Jurkat, Clone E6-1 (cell line): ENCODE measurements around the gene FAAP24.
"Not testable (repeated sequence)": the region's sequence is repeated elsewhere in the genome, so short reads cannot be mapped to it uniquely, and the experiment has no call there.

Source experiments
- DNase-seq: peaks from one replicate; pipeline ENCODE4 v3.0.0-alpha.2; 2011; ENCODE audit warnings: low read depth, low spot score
- H3K4me3 ChIP-seq: 2 replicates; pipeline ENCODE4 v1.5.1; 2011; ENCODE audit warnings: mild to moderate bottlenecking, low read length, control low read depth, moderate library complexity

FAAP24 gene

DNA sequence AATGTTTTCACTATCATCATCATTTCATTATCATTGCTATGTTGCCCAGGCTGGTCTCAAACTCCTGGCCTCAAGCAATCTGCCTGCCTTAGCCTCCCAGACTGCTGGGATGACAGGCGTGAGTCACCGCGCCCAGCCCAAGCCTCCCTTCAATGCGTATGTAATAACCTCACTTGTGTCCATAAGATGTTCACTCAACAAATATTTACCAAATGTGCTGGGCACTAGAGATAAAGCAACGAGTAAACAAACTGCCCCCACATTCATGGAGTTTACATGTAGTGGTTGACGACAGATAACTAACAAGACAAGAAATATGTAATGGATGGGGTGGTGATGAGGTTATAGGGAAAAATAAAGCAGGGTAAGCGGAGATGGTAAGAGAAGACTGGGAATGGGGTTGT is 25.0 kb downstream of the FAAP24 start:
- H3K4me3 ChIP-seq, DNase-seq: not testable (repeated sequence)

DNA sequence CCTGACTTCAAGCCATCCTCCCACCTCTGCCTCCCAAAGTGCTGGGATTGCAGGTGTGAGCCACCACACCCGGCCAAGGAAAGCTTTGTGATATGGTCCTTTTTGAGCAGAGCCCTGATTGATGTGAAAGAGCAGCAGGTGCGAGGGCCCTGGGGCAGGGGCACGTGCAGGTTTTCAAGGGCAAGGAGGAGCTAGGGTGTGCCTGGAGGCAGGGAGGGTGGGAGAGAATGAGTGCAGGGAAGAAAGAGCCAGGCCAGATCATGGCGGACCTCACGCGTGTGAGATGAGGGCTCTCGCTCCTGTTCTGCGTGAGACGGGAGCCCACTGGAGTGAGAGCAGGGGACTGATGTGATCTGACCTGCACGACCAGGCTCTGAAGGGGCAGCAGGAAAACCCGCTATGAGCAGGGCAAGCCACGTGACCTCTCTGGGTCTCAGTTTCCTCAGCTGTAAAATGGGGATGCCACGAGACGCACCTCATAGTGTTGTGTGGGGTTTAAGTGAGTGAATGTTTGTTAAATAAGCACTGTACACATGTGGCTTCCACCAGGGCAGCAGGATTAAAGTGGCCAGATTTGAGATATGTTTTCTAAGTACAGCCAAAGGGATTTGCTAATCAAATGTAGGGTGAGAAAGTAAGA is 25.8 kb downstream of the FAAP24 start:
- H3K4me3 ChIP-seq: no peak overlapping the region
- DNase-seq: no peak

DNA sequence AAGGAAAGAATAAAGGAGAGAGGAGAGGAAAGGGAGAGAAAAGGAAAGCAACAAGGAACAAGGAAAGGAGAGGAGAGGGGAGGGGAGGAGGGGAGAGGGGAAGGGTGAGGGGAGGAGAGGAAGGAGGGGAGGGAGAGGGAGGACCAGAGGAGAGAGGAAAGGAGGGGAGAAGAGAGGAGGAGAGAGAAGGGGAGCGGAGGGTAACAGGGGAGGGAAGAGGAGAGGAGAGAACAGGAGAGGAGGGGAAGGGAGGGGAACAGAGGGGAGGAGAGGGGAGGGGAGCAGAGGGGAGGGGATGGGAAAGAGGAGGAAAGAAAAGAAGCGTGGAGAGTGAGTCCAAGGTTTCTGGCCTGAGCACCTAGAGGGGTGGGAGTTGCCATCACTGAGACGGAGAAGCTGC is 26.7 kb downstream of the FAAP24 start:
- no peak overlapping the region for H3K4me3 ChIP-seq
- DNase-seq: no peak

DNA sequence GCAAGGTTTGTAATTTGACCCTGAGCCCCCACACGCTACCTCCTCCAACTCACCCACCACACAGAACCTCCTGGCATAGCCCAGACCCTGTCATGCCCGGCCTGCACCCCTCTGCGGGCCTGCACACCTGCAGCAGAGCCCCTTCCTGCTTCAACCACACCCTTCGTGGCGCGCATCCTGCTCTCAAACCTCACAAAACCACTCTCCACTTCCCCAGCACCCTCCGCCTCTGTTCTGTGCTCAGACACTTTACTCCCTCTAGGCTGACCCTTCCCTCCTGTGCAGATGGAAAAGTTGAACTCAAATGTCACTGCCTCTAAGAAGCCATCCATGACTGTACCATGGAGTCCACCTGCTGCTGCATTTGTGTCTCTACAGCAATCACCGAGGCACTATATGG is 28.5 kb downstream of the FAAP24 start:
- DNase-seq: peak; percentile 71
- H3K4me3 ChIP-seq: no peak overlapping the region

DNA sequence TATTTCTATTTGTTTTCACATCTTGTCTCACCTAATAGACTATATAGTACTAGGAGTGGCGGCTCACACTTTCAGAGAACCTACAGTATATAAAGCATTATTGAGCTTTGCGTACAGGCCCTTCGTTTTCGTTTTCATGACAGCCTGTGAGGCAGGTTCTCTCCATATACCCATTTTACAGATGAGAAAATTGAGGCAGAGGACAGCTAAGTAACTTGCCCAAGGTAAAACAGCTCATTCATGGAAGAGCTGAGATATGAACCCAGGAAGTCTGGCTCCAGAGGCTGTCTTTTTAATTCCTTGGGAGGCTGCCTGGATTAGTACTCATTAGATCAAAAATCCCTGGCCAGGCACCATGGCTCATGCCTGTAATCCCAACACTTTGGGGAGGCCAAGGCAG is 28.9 kb downstream of the FAAP24 start:
- DNase-seq: no peak
- no peak overlapping the region for H3K4me3 ChIP-seq

DNA sequence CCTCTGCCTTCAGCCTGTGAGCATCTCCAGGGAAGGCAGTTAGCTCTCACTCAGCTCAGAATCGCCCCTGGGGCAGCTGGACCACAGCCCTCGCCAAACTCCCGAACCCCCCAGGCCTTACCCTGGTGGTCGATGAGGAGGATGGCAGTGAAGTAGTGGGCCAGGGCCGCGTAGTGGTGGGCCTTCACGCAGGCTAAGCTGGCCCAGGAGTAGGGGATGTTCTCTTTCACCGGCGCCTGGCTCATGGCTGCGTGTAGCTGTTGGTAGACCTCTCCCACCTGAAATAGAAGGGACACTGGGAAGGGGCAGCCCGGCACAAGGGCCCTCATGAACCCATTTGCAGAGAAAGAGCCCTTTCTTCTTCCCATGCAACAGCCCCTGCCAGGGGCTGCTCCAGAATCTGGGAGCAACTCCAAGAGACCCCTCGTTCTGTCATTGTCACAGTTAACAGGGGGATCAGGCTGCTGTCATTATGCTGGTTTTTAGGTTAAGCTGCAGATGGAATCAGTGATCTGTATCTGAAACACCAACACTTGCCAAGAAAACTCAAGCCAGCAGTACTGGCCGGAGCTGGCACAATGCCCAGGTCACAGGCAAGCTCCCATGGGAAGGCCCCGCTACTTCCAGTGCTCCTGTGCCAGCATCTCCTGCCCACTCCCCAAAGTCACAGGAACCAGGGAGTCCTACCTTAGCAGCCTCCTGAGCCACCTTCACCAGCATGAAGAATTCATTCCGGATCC is 30.3 kb downstream of the FAAP24 start:
- not testable (repeated sequence) for H3K4me3 ChIP-seq, DNase-seq

DNA sequence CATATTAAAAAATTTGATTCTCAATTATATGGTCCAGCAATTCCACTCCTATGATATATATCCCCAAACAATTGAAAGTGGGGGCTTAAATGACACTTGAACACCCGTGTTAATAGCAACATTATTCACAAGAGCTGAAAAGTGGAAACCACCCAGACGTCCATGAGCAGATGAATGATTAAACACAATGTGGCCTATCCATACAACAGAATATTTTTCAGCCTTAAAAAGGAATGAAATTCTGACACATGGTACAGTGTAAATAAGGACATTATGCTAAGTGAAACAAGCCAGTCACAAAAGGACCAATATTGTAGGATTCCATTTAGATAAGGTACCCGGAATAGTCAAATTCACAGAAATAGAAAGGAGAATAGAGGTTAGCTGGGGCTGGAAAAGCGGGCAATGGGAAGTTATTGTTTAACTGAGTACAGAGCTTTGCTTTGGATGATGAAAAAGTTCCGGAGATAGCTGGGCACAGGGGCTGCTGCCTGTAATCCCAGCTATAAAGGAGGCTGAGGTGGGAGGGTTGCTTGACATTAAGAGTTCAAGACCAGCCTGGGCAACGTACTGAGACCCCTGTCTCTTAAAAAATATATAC is 31.5 kb downstream of the FAAP24 start:
- DNase-seq, H3K4me3 ChIP-seq: not testable (repeated sequence)

DNA sequence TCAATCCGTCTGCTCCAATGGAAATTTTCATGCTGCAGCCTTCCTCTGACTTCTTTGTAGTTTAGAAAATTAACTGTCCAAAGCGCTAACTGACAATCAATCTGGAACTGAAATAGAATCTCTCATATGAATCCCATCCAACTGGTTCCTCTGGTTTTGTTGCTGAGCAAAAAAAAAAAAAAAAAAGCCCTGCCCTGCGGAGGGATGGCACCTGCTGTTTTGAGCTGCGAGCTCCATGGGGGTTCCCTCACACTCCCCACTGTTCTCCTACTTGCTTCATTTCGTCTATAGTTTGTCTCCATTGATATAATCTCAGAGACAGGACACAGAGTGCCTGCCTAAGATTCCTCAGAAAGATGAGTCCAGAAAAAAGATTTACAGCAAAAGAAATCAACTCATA is 33.4 kb downstream of the FAAP24 start:
- no peak for DNase-seq
- no peak overlapping the region for H3K4me3 ChIP-seq

DNA sequence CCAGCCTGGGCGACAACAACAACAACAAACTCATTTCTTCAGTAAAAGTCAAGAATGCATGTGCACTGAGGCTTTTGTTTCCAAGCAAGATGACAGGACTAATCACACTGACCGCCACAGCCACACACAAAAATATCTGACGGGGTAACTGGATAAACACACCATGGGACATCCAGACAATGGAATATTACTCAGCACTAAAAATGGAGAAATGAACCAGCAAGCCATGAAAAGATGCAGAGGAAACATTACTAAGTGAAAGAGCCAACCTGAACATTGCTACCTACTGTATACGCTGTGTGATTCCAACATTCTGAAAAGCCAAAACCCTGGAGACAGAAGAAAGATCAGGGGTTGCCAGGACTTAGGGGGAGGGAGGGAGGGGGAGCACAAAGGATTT is 36.7 kb downstream of the FAAP24 start:
- no peak for DNase-seq
- no peak overlapping the region for H3K4me3 ChIP-seq

DNA sequence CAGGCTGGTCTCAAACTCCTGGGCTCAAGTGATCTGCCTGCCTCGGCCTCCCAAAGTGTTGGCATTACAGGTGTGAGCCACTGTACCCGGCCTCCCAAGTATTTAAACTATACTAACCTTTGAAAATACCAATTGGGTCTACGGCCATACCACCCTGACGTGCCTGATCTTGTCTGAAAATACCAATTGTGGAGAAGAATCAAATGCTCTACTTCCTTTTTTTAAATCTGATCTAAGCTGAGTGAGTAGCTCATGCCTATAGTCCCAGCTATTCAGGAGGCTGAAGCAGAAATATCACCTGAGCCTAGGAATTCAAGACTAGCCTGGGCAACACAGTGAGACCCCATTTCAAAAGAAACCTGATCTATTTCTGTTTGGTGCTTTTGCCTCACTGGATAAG is 38.8 kb downstream of the FAAP24 start:
- H3K4me3 ChIP-seq, DNase-seq: not testable (repeated sequence)

DNA sequence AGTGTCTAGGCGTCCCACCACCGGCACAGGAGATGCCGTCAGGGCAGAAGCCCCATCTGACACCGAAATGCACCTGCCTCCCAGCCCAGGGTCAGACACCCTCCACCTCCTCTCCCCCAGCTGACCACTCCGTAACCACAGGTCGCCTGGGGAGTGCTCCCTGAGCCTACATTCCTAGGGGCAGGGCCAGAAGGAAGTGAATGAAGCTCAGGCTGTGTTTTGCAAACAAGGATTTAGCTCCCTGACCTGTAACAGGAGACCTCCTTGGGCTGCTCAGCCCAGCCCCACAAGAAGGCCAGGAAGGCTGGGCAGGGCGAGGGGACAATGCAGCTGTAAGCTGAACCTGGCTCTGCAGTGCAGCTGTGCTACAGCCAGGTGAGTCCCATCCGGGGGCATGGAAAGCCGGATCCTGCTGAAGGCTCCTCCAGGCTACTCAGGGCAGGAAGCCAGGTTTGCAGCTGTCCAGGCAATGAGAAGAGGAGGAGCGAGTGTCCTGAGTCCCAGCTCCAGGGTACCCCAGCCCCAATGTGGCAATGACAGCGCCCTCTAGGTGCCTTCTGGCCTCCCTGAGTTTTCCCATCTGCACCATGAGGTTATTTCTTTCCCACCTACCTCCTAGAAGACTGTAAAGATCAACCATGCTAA is 50.6 kb downstream of the FAAP24 start:
- no peak overlapping the region for H3K4me3 ChIP-seq
- DNase-seq: no peak

DNA sequence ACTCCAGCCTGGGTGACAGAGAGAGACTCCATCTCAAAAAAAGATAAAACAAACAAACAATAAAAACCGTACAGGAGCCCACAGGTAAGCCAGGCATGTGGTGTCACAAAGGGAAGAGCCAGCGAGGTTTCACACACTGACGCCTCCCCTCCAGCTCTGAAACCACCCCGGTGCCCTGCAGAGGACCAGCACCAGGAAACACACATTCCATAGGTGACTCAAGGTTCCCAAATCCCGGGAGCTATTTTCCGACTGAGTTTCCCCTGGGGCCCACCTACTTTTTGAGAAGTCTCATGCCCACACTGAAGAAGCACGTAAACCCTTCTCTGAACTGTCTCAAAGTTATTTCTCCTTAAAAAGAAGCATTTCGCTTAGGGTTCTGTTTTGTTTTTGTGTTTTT is 52.4 kb downstream of the FAAP24 start:
- H3K4me3 ChIP-seq: no peak overlapping the region
- no peak for DNase-seq

DNA sequence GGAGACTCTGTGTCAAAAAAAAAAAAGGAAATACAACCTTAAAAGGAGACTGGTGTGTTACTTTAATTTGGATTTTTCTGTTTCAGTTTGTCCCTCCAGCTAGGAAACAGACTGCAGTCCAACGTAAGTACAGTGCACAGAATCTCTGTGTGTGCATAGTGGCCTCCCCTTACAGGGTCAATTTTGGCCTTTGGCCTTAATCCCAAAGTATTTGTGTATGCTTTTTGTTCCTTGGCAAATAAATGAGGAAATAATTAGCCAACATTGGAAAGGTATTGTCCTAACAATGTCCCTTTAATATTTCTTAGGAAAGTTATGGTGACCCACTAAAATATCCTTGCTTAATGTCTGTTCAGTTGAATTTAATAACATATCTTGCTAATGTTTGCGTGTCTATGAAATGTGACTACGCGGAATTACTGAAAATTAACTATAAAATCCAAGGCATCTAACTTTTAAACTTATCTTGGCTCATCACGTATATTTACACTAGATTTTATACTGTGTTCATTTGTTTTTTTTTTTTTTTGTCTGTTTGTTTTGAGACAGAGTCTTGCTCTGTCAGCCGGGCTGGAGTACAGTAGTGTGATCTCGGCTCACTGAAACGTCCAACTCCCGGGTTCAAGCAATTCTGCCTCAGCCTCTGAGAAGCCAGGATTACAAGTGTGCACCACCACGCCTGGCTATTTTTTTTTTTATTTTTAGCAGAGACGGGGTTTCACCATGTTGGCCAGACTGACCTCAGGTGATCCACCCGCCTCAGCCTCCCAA is 53.6 kb downstream of the FAAP24 start:
- DNase-seq, H3K4me3 ChIP-seq: not testable (repeated sequence)

DNA sequence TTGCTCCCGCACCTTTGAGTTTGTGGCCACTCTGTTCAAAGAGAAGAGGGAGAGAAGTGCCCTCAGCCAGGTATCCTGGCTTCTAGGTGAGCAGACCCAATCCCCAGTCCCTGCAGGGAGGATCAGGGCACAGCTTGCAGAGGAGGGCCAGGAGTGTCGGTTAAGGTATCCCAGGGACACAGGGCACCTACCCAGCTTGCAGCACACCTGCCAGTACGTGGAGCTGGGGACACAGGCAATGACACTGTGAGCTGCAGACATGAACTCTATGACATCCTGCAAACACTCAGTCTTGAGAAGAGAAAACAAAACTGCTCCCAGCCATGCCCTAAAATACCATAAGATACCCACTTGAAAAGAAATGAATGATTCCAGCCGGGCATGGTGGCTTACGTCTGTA is 54.6 kb downstream of the FAAP24 start:
- not testable (repeated sequence) for DNase-seq, H3K4me3 ChIP-seq
